NCI-H524 treated with DMSO at 0.1 percent for 48 hours (cell line): ENCODE data around the gene SPNS1.
"Not testable (repeated sequence)": the region's sequence is repeated elsewhere in the genome, so short reads cannot be mapped to it uniquely, and the experiment has no call there.

Source experiments
- DNase-seq: peaks from one replicate; lab custom pipeline; 2025; lab: John Stamatoyannopoulos, UW

SPNS1 gene

DNA sequence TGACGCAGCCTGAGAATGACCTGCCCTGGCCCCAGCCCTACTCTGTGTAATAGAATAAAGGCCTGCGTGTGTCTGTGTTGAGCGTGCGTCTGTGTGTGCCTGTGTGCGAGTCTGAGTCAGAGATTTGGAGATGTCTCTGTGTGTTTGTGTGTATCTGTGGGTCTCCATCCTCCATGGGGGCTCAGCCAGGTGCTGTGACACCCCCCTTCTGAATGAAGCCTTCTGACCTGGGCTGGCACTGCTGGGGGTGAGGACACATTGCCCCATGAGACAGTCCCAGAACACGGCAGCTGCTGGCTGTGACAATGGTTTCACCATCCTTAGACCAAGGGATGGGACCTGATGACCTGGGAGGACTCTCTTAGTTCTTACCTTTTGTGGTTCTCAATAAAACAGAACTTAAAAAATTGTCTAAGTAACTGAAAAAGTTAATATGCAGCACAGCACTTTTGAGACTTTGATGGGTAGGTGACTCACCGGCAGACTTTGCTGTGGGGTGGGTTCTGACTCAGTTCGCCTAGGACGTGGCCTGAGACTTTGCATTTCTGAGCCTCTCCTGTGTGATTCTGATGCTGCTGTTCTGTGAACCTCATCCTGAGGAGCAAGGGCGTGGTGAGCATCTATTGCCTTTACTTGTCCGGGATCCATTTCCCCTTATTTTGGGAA is 15.9 kb downstream of the SPNS1 start:
- DNase-seq = no peak

DNA sequence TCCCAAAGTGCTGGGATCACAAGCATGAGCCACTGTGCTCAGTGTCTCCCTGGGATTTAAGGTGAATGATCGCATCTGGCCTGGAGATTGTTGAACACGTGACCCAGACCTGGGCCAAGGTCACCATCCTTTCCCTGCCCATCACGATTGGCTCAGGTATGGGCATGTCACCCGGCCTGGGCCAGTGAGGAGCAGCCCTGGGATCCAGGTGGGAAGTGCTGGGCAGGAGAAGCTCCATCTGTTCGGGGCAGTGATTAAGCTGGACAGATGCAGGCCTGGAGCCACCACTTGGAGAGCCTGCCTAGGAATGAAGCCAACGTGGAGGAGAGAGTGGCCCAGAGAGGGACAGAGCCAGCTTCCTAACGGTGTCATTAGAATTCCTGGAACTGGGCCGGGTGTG is 17.1 kb downstream of the SPNS1 start:
- DNase-seq = no peak

DNA sequence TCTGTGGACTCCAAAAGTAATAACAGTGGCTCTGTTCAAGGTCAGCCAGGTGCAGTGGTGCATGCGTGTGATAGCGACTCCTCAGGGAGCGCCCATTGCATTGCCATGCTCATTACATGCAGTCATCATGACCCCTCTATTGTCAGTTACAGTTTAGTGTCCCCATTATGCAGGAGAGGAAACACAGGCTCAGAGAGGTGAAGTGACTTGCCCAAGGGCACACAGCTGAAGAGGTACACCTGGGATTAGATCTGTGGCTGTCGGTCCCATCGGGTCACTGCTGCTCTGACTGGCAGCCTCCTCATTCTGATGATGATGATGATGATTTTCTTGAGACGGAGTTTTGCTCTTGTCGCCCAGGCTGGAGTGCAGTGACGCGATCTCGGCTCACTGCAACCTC is 17.9 kb downstream of the SPNS1 start:
- no peak for DNase-seq

DNA sequence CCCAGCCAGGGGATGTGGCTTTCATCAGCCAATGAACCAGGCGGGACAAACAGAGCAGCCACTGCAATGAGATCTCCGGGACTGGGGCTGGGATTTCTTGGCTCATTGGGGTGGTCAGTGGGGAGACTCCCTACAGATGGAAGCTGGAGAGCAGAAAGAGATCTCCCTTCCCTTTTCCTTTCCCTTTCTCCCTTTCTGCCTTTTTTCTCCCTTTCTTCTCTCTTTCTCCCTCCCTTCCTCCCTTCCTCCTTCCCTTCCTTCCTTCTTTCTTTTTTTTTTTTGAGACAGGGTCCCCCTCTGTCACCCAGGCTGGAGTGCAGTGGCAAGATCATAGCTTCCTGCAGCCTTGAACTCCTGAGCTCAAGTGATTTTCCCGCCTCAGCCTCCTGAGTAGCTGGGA is 24.3 kb downstream of the SPNS1 start:
- no peak for DNase-seq

DNA sequence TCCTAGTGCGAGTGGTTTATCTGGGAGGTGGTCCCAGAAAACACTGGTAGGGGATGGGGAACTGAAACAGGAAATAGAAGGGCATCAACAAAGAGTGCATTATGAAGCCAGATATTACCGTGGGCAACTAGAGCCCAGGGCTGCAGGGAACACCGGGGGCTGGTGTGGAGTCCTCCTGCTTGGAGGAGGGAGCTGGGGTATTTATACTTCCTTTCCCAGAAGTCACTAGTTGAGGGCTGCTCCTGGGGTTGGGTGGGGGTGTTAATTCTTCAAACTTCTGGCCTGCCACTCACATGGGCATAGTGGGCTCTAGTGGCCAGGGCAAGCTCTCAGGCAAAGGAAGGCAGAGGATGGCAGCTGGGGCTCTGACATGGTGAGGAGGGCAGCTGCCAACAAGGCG is 25.0 kb downstream of the SPNS1 start:
- DNase-seq = no peak

DNA sequence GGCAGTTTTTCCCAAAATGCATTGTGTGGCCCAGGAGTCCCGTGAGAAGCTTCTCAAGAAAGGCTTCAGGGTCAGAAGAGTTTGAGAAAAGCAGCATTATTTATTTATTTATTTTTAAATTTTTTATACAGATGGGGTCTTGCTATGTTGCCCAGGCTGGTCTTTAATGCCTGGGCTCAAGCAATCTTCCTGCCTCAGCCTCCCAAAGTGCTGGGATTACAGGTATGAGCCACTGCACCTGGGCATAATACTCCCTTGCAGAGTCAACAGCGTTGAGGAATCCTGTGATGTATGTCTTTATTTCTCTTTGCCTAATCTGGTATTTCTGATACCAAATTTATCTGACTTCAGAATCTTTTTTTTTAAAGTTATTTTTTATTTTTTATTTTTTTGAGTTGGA is 25.4 kb downstream of the SPNS1 start:
- DNase-seq = no peak

DNA sequence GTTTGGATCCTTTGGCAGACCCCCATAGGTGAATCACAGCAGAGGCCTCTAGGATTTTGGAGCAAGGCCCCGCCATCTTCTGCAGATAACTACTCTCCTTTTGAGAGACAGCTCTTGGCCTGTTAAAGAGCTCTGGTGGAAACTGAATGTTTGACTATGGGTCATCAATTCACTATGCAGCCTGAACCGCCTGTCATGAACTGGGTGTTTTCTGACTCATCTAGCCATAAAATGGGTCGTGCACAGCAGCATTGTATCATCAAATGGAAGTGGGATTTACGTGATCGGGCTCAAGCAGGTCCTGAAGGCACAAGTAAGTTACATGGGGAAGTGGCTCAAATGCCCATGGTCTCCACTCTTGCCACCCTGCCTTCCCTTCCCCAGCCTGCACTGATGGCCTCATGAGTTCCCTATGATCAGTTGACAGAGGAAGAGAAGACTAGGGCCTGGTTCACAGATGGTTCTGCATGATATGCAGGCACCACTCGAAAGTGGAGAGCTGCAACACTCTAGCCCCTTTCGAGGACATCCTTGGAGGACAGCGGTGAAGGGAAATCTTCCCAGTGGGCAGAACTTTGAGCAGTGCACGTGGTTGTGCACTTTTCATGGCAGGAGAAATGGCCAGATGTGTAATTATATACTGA is 30.0 kb downstream of the SPNS1 start:
- not testable (repeated sequence) for DNase-seq

DNA sequence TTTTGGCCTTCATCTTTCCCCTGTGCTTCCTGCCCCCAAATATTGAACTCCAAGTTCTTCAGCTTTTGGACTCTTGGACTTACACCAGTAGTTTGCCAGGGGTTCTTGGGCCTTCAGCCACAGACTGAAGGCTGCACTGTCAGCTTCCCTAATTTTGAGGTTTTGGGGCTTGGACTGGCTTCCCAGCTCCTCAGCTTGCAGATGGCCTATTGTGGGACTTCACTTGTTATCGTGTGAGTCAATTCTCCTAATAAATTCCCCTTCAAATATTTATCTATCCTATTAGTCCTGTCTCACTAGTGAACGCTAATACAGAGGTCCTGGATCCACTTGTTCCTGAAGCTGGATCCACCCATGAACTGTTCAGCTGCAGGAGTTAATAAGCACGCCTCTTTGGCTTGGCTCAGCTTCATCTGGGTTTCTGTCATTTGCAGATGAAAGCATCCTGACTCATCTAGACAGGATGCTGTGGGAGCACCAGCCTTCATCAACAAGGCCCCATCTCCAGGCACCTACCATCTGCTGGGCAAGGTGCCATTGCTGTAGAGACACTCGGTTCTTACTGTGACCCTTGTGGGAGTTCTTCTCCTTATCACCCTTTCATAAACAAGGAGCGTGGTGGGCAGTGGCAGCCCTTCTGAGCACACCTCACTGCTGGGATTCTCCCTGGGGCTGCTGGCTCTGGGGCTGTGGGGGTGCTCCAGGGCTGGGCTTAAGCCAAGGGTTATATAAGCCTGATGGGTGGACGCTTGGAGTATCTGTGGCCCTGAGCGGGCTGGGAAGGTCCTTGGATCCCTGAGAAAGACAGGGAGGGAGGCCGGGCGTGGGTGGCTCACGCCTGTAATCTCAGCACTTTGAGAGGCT is 33.4 kb downstream of the SPNS1 start:
- DNase-seq = no peak

DNA sequence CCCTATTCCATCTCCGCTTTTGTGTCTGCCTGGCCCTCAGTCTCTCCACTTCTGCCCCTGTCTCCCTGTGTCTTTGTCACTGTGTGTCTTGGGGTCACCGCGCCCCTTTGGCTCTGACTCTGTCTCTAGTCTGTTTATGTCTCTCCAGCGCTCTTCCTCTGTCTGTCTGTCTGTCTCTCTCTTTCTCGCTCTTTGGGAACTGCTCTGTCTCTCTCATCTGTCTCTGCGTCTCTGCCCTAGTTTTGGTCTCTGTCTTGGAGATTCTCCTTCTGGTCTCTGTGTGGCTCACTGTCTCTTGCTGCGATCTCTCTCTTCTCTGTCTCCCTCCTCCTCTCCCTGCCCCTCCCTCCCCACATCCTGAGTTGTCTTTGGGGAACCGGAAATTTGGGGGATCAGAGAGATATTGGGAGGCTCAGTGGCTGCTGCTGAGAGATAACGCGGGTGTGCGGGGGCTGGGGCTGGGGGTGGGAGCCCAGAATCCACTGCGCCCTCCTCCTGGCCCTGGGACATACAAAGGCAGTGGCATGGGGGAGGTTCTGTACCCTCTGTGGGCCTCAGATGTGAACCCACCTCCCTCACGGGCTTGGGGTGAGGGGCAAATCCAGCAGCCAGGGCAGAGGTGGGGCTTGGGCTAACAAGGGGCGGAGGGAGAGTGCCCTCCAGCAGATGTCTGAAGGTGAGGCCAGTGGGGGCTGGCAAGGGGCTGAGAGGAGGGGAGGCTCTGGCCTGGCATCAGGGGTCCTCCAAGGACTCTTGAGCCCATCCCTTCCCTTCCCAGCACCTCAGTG is 34.7 kb downstream of the SPNS1 start:
- DNase-seq = no peak

DNA sequence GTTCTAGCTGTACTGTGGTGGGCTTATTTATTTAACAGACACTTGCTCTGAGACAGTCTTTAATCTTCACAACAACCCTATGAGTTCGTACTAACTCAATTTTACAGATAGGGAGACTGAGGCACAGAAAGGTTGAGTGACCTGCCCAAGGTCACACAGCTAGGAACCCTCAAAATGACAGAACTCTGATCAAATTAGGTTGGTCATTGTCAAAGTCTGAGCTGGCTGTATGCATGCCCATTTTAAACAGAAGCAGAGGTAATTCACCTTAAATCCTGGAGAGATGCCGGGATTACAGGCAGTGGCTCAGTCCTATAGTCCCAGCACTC is 35.2 kb downstream of the SPNS1 start:
- DNase-seq = no peak

DNA sequence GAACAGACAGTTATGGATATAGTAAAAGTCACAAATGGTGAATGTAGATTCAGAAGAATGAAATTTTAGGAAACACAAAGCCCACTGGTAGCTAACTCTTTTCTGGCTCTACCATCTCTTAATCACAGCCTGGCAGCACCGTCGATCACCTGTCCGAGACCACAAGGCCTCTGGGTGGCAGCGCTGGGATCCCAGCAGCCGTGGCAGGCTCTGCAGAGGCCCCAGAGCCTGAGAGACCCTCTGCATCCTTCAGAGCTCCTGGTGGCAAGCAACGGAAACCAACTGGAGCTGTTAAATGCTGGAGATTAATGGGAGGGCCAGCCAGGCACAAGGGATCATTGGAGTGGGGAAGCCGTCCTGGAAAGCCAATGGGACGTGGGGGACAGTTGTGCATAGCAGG is 36.5 kb downstream of the SPNS1 start:
- no peak for DNase-seq

DNA sequence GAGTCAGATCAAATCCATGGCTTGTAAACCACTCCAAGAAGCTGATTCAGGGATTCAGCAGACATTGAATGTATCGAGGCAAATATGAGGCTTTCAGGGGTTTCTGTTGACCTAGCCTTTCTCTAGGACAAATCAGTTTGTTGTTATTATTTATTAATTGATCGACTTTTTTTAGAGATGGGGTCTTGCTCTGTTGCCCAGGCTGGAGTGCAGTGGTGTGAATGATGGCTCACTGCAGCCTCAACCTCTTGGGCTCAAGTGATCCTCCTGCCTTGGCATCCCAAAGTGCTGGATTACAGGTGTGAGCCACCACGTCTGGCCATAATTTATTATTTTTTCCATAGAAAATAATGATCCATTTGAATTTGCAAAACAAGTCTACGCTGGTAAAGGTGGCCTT is 37.3 kb downstream of the SPNS1 start:
- DNase-seq = no peak

DNA sequence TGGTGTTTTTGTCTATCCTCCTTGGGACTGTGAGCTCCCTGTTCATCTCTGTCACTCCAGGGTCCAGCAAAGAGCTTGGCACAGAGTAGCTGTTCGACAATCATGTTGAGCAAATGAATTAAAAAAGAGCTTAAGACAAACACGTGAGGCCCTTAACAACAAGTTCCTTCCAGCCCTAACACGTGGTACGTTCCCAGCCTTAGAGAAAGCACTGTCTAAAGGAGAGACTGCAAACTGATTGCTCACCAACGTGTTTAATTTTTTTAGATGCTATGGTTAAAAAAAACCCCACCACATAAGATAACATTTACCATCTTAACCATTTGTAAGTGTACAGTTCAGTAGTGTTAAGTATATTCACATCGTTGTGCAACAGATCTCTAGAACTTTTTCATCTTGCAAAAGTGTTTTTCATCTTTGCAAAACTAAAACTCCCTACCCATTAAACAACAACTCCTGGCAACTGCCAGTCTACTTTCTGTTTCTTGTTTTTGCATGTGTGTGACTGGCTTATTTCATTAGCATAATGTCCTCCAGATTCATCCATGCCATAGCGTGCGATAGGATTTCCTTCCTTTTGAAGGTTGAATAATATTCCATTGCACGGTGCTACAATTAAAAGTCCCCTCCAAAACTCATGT is 38.5 kb downstream of the SPNS1 start:
- no peak for DNase-seq

DNA sequence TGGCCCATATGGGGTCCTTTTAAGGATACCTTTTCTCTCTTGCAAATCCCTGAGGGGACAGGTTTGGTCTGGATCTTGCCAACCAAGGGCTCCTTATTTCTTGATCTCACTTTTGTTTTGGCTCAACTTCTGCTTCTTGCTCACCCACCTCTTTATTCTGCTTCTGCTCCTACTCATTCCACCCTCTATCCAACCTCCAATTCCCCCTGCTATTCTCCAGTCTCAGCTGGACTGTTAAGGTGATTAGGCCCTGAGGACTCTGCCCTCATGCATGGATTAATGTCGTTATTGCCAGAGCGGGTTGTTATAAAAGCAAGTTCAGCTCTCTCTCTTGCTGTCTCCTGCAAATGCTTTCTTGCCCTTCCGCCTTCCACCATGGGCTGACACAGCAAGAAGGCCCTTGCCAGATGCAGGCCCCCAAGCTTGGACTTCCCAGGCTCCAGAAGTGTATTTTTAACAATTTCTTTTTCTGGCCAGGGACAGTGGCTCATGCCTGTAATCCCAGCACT is 40.0 kb downstream of the SPNS1 start:
- DNase-seq = no peak

DNA sequence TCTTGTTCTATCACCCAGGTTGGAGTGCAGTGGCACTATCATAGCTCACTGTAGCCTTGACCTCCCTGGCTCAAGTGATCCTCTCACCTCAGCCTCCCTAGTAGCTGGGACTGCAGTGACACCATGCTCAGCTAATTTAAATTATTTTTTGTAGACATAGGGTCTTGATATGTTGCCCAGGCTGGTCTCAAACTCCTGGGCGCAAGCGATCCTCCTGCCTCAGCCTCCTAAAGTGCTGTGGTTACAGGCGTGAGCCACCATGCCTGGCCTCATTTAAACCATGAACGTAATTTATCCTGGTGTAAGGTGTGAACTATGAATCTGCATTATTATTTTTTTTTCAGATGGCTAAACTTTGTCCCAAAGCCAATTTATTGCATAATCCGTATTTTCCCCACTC is 47.6 kb downstream of the SPNS1 start:
- DNase-seq = no peak

DNA sequence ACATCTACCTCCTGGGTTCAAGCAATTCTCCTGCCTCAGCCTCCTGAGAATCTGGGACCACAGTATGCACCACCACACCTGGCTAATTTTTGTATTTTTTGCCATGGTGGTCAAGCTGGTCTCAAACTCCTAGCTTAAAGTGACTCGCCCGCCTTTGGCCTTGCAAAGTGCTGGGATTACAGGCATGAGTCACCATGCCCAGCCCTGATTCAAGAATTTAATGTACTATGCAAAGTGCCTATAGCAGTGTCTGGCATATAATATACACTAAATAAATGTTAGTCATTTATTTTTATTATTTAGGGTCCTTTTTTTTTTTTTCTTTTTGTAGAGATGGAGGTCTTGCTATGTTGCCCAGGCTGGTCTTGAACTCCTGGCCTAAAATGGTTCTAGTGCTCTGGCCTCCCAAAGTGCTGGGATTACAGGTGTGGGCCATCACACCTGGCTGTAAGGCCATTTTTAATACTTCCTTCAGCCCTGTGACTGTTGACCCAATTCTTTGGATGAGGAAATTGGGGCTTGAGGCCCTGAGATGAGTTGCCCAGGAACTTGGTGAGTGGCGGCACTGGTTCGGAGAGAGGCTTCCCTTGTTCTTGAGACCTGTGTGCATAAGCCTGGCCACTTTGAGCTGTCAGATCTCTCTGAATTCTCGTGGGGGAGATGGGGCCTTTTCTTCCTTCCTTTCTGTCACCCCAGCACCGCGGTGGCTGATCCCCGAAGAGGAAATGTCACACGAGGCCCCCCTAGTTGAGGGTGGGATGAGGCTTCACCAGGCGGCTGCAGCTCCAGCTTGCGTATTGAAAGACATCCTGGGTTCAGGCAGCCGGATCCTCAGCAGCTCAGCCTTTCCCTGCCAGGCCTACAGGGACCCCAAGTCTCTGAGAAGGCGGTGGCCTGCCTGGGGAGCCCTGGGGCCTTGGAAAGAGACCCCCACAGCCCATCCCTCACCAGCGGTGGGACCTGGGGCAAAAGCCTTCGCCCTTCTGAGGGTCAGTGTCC is 49.0 kb downstream of the SPNS1 start:
- no peak for DNase-seq

DNA sequence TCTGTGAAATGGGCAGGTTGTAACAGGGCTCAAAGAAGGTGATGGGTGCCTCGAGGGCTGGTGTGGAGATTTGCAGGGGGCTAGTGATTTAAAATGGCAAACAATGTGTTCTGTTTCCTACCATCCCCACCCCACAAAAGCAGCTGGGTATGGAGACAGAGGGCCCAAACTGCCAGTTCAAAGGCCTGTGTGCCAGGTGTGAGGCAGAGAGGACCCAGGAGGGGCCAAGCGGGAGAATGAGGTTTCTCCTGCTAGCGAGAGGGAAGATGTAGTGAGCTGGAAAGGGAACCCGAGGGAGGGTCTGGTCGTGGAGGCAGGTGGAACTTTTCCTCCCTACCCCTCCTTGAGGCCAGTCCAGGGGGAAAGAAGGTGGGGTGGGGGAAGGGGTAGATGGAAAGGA is 49.7 kb downstream of the SPNS1 start:
- no peak for DNase-seq

DNA sequence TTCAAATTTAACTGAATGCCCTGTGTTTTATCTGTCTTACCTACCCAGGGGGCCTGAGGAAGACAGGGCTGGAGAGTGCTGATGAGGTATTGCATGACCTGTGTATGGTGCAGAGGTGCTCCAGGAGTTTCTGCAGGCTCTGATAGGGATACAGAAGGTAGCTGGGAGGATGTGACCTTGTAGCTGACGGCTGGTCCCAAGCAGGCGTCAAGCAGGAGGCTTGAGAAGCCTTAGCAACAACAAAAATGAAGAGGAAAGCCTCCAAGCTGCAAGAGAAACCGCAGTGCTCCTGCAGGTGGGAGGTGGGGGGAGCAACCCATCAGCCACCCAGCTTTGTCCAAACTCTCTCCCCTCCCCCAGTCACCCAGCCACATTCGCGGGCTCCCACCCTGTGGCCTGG is 50.6 kb downstream of the SPNS1 start:
- no peak for DNase-seq

DNA sequence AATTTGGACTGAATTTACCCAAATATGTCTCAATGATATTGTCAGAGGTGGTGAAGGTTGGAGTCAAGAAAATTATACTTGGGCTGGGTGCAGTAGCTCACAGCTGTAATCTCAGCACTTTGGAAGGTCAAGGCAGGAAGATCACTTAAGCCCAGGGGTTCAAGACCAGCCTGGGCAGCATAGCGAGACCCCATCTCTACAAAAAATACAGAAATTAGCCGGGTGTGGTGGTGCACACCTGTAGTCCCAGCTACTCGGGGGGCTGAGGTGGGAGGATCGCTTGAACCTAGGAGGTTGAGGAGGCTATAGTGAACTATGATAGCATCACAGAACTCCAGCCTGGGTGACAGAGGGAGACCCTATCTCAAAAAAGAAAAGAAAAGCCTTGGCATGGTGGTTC is 51.2 kb downstream of the SPNS1 start:
- DNase-seq = no peak

DNA sequence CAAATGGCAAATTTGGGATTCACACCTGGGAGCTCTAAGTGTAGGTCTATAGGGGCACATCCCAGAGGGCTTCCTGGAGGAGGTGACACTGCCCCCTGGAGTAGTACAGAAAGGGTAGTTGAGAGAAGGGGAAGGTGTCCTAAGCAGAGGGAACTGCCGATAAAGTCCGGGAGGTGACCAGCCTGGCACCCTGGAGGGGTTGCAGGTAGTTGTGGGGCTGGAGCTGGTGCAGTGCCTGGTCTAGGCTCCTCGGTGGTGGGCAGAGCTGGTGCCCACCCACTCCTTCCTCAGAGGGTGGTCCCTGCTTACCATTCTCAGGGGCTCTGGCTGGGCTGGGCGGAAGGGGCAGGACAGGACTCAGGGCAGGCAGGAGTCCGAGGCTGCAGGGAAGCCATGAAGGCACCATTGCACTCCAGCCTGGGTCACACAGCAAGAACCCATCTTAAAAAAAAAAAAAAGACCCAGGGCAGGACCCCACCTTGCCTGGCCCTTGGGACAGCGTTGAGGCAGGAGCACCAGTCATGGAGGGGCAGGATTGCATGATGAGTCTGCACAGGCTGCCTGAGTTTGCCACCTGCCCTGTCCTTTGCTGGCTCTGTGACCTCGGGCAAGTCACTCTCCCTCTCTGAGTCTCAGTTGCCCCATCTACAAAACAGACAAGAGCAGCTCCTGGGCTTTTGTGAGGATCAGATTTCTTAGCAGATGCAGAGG is 54.0 kb downstream of the SPNS1 start:
- DNase-seq = peak; percentile 11
